Activated naive CD4-positive, alpha-beta T cell treated with anti-CD3 and anti-CD28 coated beads, Interleukin-2, amount 50 U/mL, for 72 hours (primary cell): ENCODE measurements around the gene ZBTB20. TPM values are rescaled to one million over a fixed set of nuclear protein-coding genes. Genes with fewer than 3 reads are reported as not detected.

Experiments
- ATAC-seq, 2 donors: fragments of 150-1000 bp; cut with Tn5 transposase; 2 replicates each; pipeline ENCODE4 v1.10.0; 2021; ENCODE audit warnings: mild to moderate bottlenecking in 2 of 2, moderate library complexity in 2 of 2
- DNase-seq, 2 donors: peaks; one replicate each; pipeline ENCODE4 v3.0.0; 2021 to 2022; ENCODE audit warnings: low spot score in 2 of 2
- H3K27ac Mint-ChIP-seq, 2 donors: one replicate each; pipeline ENCODE4 v1.8.0; 2022; ENCODE audit warnings: mild to moderate bottlenecking in 2 of 2, mixed read lengths in 2 of 2
- H3K36me3 Mint-ChIP-seq, 2 donors: one replicate each; pipeline ENCODE4 v1.8.0; 2022; ENCODE audit warnings: mixed read lengths in 2 of 2
- H3K9me3 Mint-ChIP-seq, 2 donors: one replicate each; pipeline ENCODE4 v1.8.0; 2022; ENCODE audit warnings: mixed read lengths in 2 of 2
- total RNA-seq, 2 donors: library from RNA; stranded (reverse); gene quantifications; one replicate each; pipeline ENCODE4 v1.2.3, GENCODE V29; 2022

Gene ZBTB20
- total RNA-seq, 2 donors from 2014 or later = 9.2 to 10.8 TPM

GRCh38 chr3:114554731-114555130, 592.4 kb downstream of the ZBTB20 start:
- H3K27ac Mint-ChIP-seq = no peak overlapping the region
- no peaks in the 10 kb centered on the region for H3K9me3 Mint-ChIP-seq
- no peaks in the 10 kb centered on the region for H3K36me3 Mint-ChIP-seq
- DNase-seq (no peak), ATAC-seq (no peak)

GRCh38 chr3:114553949-114554593, 593.0 kb downstream of the ZBTB20 start:
- DNase-seq = no peak
- H3K9me3 Mint-ChIP-seq = no peaks in the 10 kb centered on the region
- ATAC-seq = no peak
- no peaks in the 10 kb centered on the region for H3K36me3 Mint-ChIP-seq
- H3K27ac Mint-ChIP-seq = no peak overlapping the region

GRCh38 chr3:114552527-114552812, 594.6 kb downstream of the ZBTB20 start:
- H3K27ac Mint-ChIP-seq = no peak overlapping the region
- ATAC-seq (no peak), DNase-seq (no peak)
- no peaks in the 10 kb centered on the region for H3K9me3 Mint-ChIP-seq
- no peaks in the 10 kb centered on the region for H3K36me3 Mint-ChIP-seq

GRCh38 chr3:114551770-114552526, 595.1 kb downstream of the ZBTB20 start:
- Mint-ChIP-seq H3K9me3 (no peaks in the 10 kb centered on the region), H3K36me3 (no peaks in the 10 kb centered on the region), H3K27ac (no peak overlapping the region)
- ATAC-seq (no peak), DNase-seq (no peak)

- Mint-ChIP-seq H3K36me3 (no peaks in the 10 kb centered on the region), H3K9me3 (peaks cover 0 to 1% of the 10 kb centered on the region in 2 donors), H3K27ac (no peak overlapping the region)
- ATAC-seq (no peak), DNase-seq (no peak)
These were observed 596.9 kb downstream of the ZBTB20 start for GRCh38 chr3:114550165-114550564.

- H3K27ac Mint-ChIP-seq = no peak overlapping the region
- DNase-seq (no peak), ATAC-seq (no peak)
- peaks cover 0 to 4% of the 10 kb centered on the region in 2 donors for H3K9me3 Mint-ChIP-seq
- H3K36me3 Mint-ChIP-seq = no peaks in the 10 kb centered on the region
These were observed 601.9 kb downstream of the ZBTB20 start for GRCh38 chr3:114545193-114545592.

GRCh38 chr3:114542359-114542758, 604.7 kb downstream of the ZBTB20 start:
- no peak for DNase-seq
- Mint-ChIP-seq H3K36me3 (no peaks in the 10 kb centered on the region), H3K9me3 (peaks cover 0 to 4% of the 10 kb centered on the region in 2 donors), H3K27ac (no peak overlapping the region)
- ATAC-seq = no peak

GRCh38 chr3:114539525-114539924, 607.6 kb downstream of the ZBTB20 start:
- peaks cover 5 to 10% of the 10 kb centered on the region in 2 donors for H3K36me3 Mint-ChIP-seq
- no peak overlapping the region for H3K27ac Mint-ChIP-seq
- ATAC-seq (no peak), DNase-seq (no peak)
- H3K9me3 Mint-ChIP-seq = peaks cover 0 to 6% of the 10 kb centered on the region in 2 donors

GRCh38 chr3:114538211-114538610, 608.9 kb downstream of the ZBTB20 start:
- DNase-seq (no peak), ATAC-seq (no peak)
- peaks cover 18 to 22% of the 10 kb centered on the region in 2 donors for H3K36me3 Mint-ChIP-seq
- H3K27ac Mint-ChIP-seq = no peak overlapping the region
- H3K9me3 Mint-ChIP-seq = peaks cover 6 to 13% of the 10 kb centered on the region in 2 donors

- no peak overlapping the region for H3K27ac Mint-ChIP-seq
- H3K36me3 Mint-ChIP-seq = peaks cover 12 to 21% of the 10 kb centered on the region in 2 donors
- ATAC-seq (no peak), DNase-seq (no peak)
- H3K9me3 Mint-ChIP-seq = peaks cover 8 to 10% of the 10 kb centered on the region in 2 donors
These were observed 618.6 kb downstream of the ZBTB20 start for GRCh38 chr3:114528517-114528916.

- Mint-ChIP-seq H3K36me3 (peaks cover 0 to 8% of the 10 kb centered on the region in 2 donors), H3K27ac (no peak overlapping the region), H3K9me3 (no peaks in the 10 kb centered on the region)
- ATAC-seq (no peak), DNase-seq (no peak)
These were observed 619.9 kb downstream of the ZBTB20 start for GRCh38 chr3:114527036-114527644.

GRCh38 chr3:114525278-114525677, 621.8 kb downstream of the ZBTB20 start:
- H3K9me3 Mint-ChIP-seq = no peaks in the 10 kb centered on the region
- no peak for ATAC-seq
- H3K27ac Mint-ChIP-seq = no peak overlapping the region
- DNase-seq = no peak
- H3K36me3 Mint-ChIP-seq = no peaks in the 10 kb centered on the region

- no peaks in the 10 kb centered on the region for H3K9me3 Mint-ChIP-seq
- DNase-seq = no peak
- no peak for ATAC-seq
- no peak overlapping the region for H3K27ac Mint-ChIP-seq
- H3K36me3 Mint-ChIP-seq = no peaks in the 10 kb centered on the region
These were observed 627.7 kb downstream of the ZBTB20 start for GRCh38 chr3:114519415-114519814.

GRCh38 chr3:114518206-114518808, 628.8 kb downstream of the ZBTB20 start:
- no peaks in the 10 kb centered on the region for H3K36me3 Mint-ChIP-seq
- no peak overlapping the region for H3K27ac Mint-ChIP-seq
- no peak for DNase-seq
- H3K9me3 Mint-ChIP-seq = no peaks in the 10 kb centered on the region
- no peak for ATAC-seq

- ATAC-seq (no peak), DNase-seq (no peak)
- Mint-ChIP-seq H3K9me3 (peaks cover 0 to 4% of the 10 kb centered on the region in 2 donors), H3K36me3 (no peaks in the 10 kb centered on the region), H3K27ac (no peak overlapping the region)
These were observed 636.9 kb downstream of the ZBTB20 start for GRCh38 chr3:114510201-114510600.

GRCh38 chr3:114509756-114510155, 637.3 kb downstream of the ZBTB20 start:
- H3K27ac Mint-ChIP-seq = no peak overlapping the region
- DNase-seq = no peak
- no peaks in the 10 kb centered on the region for H3K36me3 Mint-ChIP-seq
- no peak for ATAC-seq
- peaks cover 0 to 4% of the 10 kb centered on the region in 2 donors for H3K9me3 Mint-ChIP-seq

- ATAC-seq (no peak), DNase-seq (no peak)
- Mint-ChIP-seq H3K36me3 (no peaks in the 10 kb centered on the region), H3K9me3 (peaks cover 0 to 4% of the 10 kb centered on the region in 2 donors), H3K27ac (no peak overlapping the region)
These were observed 638.1 kb downstream of the ZBTB20 start for GRCh38 chr3:114508976-114509375.
